GM12873 (cell line): ENCODE data around the gene FGF19.

Source experiments
- TF ChIP-seq, protein P1 (sequence below): IDR thresholded peaks from 2 replicates; pipeline ENCODE4 v1.5.1; 2012; ENCODE audit warnings: low read depth, mild to moderate bottlenecking, moderate library complexity, low read length, control low read depth; ENCODE audit not compliant: insufficient read depth; ENCODE audit errors: missing control alignments

FGF19 gene

DNA sequence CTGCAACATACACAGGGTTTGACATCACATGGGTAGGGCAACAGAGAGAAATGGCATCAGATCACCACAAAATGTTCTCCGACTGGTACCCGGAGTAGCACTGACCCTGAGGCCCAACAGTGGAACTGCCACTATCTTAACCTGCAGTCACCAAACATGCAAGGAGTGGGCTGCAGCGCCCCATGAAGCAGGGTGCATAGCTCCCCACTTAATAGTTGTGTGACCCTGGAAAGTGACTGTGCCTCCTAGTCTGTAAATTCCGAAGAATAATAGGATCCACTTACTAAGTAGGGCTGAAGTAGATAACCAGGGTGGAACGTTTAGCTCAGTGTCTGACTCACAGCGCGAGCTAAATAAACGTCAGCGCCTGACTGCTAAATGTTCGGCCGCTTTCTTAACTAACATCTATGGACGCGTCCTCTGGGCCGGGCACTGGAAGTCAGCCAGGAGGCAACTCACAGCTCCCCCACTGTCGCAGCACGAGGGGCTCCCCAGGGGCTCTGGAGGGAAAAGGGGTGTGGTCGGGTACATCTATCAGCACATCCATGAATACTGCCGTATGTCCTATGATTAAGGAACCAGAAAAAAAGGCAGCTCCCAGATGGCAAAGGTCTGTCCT is 29.4 kb downstream of the FGF19 start:
- TF ChIP-seq, protein P1, sequence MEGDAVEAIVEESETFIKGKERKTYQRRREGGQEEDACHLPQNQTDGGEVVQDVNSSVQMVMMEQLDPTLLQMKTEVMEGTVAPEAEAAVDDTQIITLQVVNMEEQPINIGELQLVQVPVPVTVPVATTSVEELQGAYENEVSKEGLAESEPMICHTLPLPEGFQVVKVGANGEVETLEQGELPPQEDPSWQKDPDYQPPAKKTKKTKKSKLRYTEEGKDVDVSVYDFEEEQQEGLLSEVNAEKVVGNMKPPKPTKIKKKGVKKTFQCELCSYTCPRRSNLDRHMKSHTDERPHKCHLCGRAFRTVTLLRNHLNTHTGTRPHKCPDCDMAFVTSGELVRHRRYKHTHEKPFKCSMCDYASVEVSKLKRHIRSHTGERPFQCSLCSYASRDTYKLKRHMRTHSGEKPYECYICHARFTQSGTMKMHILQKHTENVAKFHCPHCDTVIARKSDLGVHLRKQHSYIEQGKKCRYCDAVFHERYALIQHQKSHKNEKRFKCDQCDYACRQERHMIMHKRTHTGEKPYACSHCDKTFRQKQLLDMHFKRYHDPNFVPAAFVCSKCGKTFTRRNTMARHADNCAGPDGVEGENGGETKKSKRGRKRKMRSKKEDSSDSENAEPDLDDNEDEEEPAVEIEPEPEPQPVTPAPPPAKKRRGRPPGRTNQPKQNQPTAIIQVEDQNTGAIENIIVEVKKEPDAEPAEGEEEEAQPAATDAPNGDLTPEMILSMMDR: no peak

DNA sequence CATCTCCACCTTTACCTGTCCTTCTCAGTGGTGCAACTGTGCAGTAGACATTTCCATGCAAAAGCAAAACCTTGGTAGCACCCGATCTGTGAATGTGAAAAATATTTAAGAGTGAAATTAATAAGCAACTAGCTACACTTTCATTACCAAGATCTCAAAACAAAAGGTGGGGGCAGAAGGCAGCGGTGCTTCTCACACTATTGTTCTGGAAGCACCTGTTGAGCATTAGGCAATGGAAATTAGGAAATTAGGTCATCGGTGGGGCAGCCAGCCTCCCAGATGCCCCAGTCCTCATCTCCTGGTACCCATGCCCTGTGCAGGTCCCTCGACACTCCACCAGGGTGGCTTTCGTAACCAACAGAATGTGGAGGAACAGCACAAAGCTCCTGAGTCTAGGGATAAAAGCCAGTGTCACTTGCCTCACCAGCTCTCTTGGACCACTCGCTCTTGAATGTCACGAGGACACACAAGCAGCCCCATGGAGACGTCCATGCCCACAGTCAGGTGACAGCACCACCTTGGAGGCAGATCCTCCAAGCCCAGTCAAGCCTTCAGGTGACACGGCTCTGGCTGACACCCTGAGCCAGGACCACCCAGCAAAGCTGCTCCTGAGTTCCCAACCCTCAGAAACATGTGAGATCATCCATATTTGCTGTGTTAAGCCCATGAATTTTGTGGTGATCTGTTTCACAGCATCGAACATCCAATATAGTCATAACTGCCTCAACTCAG is 31.9 kb downstream of the FGF19 start:
- TF ChIP-seq, protein P1: no peak

DNA sequence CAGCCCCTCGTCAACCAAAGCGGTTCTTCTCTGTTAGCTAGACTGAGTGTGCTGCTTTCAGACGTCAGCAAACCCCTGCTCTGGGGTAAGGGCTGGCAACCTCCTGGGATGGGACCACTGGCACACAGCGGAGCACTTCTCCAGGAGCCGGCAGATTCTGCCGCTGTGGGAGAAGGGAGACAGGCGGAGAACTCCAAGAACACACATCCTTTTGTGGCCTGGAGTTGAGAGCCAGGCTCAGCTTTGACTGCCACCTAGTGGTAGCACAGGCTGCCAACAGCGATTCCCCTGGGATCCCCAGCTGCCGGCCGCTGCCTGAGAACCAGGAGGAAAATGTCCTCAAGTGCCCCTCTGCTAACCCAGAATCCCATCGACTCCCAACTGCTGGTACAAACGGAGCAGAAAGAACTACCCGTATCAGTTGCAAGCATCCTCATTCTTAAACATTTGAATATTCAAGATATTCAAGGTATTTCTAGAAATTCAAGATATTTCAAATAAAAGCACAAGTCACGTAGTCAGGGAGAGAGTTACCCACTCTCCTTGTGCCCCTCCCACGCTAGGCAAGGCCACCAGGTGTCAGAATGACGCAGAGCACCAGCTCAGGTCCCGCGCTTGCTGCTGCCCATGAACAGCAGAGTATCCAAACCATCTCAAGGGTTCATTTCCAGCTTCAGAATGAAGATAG is 33.5 kb downstream of the FGF19 start:
- TF ChIP-seq, protein P1: peak; percentile 98

DNA sequence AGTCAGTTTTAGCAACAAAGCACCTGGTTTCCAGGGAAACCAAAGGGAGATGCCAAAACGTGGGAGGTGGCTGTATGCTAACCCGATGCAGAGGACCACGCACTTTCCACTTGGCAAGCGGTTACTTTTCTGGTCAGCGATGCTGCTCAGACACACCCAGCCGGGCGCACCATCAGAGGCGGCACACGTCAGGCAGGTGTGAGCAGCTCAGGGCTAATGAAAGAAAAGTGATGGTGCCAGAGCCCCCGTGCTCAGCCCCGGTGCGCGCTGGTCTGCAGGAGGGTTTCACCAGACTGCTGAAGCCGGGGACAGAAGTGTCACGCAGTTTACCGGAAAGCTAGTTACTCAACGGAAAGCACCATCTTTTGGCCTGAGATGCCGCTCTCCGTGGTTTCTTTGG is 34.3 kb downstream of the FGF19 start:
- TF ChIP-seq, protein P1: no peak

DNA sequence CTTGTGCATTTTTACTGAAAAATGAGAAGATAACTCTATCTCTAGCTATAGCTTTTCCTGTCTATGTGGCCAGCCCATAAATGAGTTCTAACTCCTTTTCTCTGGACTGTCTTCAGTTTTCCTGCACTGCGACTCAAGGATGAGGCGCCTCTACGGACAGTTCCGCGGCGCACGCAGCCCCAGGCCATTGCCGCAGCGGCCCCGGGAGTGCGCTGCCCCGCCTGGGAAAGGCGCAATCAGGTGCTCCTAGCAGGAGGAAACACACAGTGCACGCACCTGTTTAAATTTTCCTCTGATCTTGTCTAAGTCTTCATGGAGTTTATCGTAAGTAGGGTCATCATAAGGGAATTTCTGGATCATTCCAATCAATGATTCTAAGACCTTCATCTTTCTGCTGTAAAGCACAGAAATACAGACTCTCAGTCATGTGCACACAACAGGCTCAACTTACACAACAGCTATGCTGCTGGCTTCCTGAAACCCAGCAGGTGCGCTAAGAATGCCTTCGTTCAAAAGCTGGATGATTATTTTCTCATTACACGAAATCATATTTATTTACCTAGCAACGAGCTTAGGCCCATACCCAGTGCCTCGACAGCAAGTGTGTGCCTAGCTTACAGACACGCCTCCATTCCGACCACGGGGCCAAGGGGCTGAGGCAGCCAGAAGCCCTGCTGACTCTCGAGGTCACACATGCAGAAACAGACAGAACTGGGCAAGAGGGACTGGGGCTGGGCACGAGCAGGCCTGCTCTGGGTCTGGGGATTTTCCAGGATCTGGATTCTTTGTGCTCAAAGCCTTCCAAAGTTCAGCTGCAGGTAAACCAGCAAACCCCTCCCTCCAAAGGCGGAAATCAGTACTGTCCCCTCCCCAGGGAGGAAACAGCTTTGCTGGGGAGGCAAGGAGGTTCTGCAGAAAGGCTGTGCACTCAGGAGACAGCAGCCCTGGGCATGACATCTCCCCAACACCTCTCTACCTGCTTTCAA is 35.9 kb downstream of the FGF19 start:
- TF ChIP-seq, protein P1: no peak

DNA sequence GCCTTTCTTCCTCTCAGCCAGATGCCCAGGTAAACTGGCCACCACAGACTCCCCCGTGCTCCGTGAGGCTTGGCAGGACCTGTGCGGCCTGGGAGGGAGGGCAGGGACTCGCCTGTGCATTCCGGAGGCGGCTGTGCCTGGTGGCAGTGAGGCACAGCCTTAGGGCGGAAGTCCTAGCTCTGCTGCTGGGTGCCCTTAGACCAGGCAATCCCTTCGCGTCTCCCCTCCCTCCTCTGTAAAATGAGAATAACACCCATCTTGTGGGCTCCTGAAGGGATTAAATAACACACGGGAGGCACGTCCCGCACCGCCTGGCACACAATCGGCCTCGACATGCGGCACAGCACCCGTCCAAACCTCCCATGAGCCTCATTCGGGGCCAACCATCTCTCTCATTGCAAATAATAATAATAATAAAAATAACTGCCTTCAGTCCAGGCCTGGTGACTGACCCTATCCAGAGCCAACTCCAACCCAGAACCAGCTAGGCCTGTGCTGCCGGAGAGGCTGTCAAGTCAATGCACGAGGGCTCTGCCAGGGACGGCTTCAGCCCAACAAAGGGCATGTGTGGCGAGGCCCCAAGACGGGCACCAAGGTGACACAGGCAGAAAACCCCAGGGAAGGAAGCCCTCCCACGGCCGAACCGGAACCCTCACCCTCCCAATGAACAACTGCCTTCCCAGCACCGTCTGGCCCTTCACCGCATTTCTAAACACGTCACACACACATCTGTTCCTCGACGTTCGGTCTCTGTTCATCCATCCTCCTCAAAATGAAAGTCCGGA is 36.9 kb downstream of the FGF19 start:
- TF ChIP-seq, protein P1: no peak
